ENCODE data around the gene CARS2.

GRCh38 chr13:110650436-110650835 lies 55.5 kb downstream of the CARS2 start:
- TF ChIP-seq ZFP30 (CRISPR knock-in tag; IDR thresholded peaks at IDR 0.05) = no peak
- no peak for TF ChIP-seq ZNF8 (CRISPR knock-in tag; IDR thresholded peaks at IDR 0.05)
- TF ChIP-seq PATZ1 (CRISPR knock-in tag; IDR thresholded peaks at IDR 0.05; ENCODE audit: borderline replicate concordance) = no peak
- TF ChIP-seq ZFP3 (CRISPR knock-in tag; IDR thresholded peaks at IDR 0.05) = no peak
- no peak for TF ChIP-seq ESRRG (CRISPR knock-in tag; IDR thresholded peaks at IDR 0.05)
- no peak for TF ChIP-seq TSHZ2 (CRISPR knock-in tag; IDR thresholded peaks at IDR 0.05)
- no peak for TF ChIP-seq ARNTL (CRISPR knock-in tag; IDR thresholded peaks at IDR 0.05; ENCODE audit: borderline replicate concordance, low read depth)
- TF ChIP-seq OSR1 (CRISPR knock-in tag; IDR thresholded peaks at IDR 0.05) = no peak
- no peak for TF ChIP-seq ZNF70 (CRISPR knock-in tag; IDR thresholded peaks at IDR 0.05)
- TF ChIP-seq ZC3H10 (CRISPR knock-in tag; IDR thresholded peaks at IDR 0.05) = no peak
- TF ChIP-seq ZNF565 (CRISPR knock-in tag; conservative IDR thresholded peaks at IDR 0.05; ENCODE audit: low read depth) = no peak
